CD14-positive monocyte (primary cell): ENCODE measurements around the gene RNF151. TPM values are rescaled to one million over a fixed set of nuclear protein-coding genes. Genes with fewer than 3 reads are reported as not detected.
A peak's percentile ranks its signal among the peaks of the same experiment; 100 is the strongest.

ENCODE experiments used
- DNase-seq, 3 donors: peaks; one replicate each; pipeline ENCODE4 v3.0.0-alpha.2; 2011 to 2022
- H2AFZ ChIP-seq: 2 replicates; pipeline ENCODE4 v1.6.0; 2012; ENCODE audit warnings: mild to moderate bottlenecking, low read depth, low read length, inconsistent platforms; ENCODE audit not compliant: insufficient read depth, poor library complexity, severe bottlenecking
- H3K27ac ChIP-seq, 2 donors: 1 replicate in 1 of 2; 2 replicates in 1 of 2; pipeline ENCODE4 v1.5.1; 2012 to 2013; ENCODE audit warnings: low read length in 2 of 2, control low read depth in 1 of 2, inconsistent platforms in 1 of 2, low read depth in 1 of 2, mild to moderate bottlenecking in 1 of 2
- H3K27me3 ChIP-seq, 2 donors: one replicate each; pipeline versions ENCODE4 v1.6.0 to v1.6.1; 2011 to 2013; ENCODE audit warnings: low read length in 2 of 2; ENCODE audit not compliant: control insufficient read depth in 2 of 2, insufficient read depth in 2 of 2
- H3K36me3 ChIP-seq, 2 donors: replicated peaks in 1 of 2; 1 replicate in 1 of 2; 2 replicates in 1 of 2; pipeline versions ENCODE4 v1.5.1 to v1.6.1; 2012 to 2013; ENCODE audit warnings: low read length in 2 of 2, control low read depth in 1 of 2, inconsistent platforms in 1 of 2, mild to moderate bottlenecking in 1 of 2; ENCODE audit not compliant: insufficient read depth in 2 of 2, control insufficient read depth in 1 of 2
- H3K4me1 ChIP-seq, 2 donors: 1 replicate in 1 of 2; 2 replicates in 1 of 2; pipeline versions ENCODE4 v1.5.1 to v1.6.1; 2012 to 2013; ENCODE audit warnings: low read length in 2 of 2, control low read depth in 1 of 2, inconsistent platforms in 1 of 2, mild to moderate bottlenecking in 1 of 2, moderate library complexity in 1 of 2; ENCODE audit not compliant: insufficient read depth in 2 of 2, control insufficient read depth in 1 of 2
- H3K4me2 ChIP-seq: replicated peaks from 2 replicates; pipeline ENCODE3; 2012; ENCODE audit warnings: low read length, moderate library complexity, mild to moderate bottlenecking; ENCODE audit not compliant: poor library complexity, severe bottlenecking; ENCODE audit errors: extremely low read depth
- H3K4me3 ChIP-seq, 3 experiments: fragments of 200-600 bp in 1 of 3; sonication (generic) in 1 of 3; replicated peaks in 1 of 3; 1 replicate in 2 of 3; 2 replicates in 1 of 3; pipeline ENCODE4 v1.5.1; 2011 to 2013; ENCODE audit warnings: low read length in 3 of 3, mild to moderate bottlenecking in 3 of 3, control low read depth in 2 of 3, low read depth in 2 of 3, inconsistent platforms in 1 of 3, moderate library complexity in 1 of 3
- H3K79me2 ChIP-seq: 2 replicates; pipeline ENCODE4 v1.6.0; 2012; ENCODE audit warnings: mild to moderate bottlenecking, control low read depth, inconsistent platforms, low read length, moderate library complexity; ENCODE audit not compliant: insufficient read depth
- H3K9ac ChIP-seq: 2 replicates; pipeline ENCODE4 v1.6.0; 2017; ENCODE audit warnings: low read length, mild to moderate bottlenecking; ENCODE audit not compliant: insufficient read depth, poor library complexity, severe bottlenecking
- H3K9me3 ChIP-seq, 2 donors: replicated peaks in 1 of 2; 1 replicate in 1 of 2; 2 replicates in 1 of 2; pipeline versions ENCODE4 v1.5.1 to v1.6.1; 2012 to 2013; ENCODE audit warnings: low read length in 2 of 2, control low read depth in 1 of 2; ENCODE audit not compliant: control insufficient read depth in 1 of 2, insufficient read depth in 1 of 2
- H4K20me1 ChIP-seq: 2 replicates; pipeline ENCODE4 v1.6.0; 2012; ENCODE audit warnings: mild to moderate bottlenecking, low read length, control low read depth, moderate library complexity; ENCODE audit not compliant: insufficient read depth
- H3K27ac Mint-ChIP-seq, 7 donors: one replicate each; pipeline ENCODE4 v1.8.0; 2020; ENCODE audit warnings: mild to moderate bottlenecking in 7 of 7, mixed read lengths in 7 of 7, moderate library complexity in 6 of 7, inconsistent platforms in 2 of 7
- H3K27me3 Mint-ChIP-seq, 3 donors: one replicate each; pipeline ENCODE4 v1.8.0; 2021 to 2022; ENCODE audit warnings: low read depth in 3 of 3, mild to moderate bottlenecking in 3 of 3, mixed read lengths in 3 of 3, moderate library complexity in 3 of 3, inconsistent platforms in 1 of 3
- H3K36me3 Mint-ChIP-seq, 2 donors: one replicate each; pipeline ENCODE4 v1.8.0; 2020; ENCODE audit warnings: mixed read lengths in 2 of 2, inconsistent platforms in 1 of 2, mild to moderate bottlenecking in 1 of 2
- H3K4me1 Mint-ChIP-seq: one replicate; pipeline ENCODE4 v1.8.0; 2020; ENCODE audit warnings: mild to moderate bottlenecking, mixed read lengths
- H3K4me3 Mint-ChIP-seq, 2 donors: one replicate each; pipeline ENCODE4 v1.8.0; 2020; ENCODE audit warnings: mild to moderate bottlenecking in 2 of 2, mixed read lengths in 2 of 2, moderate library complexity in 1 of 2
- H3K9me3 Mint-ChIP-seq, 7 donors: one replicate each; pipeline ENCODE4 v1.8.0; 2020 to 2022; ENCODE audit warnings: mixed read lengths in 7 of 7, mild to moderate bottlenecking in 6 of 7, moderate library complexity in 6 of 7, inconsistent platforms in 2 of 7
- CTCF ChIP-seq: fragments of 200-600 bp; IDR thresholded peaks from one replicate; pipeline ENCODE4 v1.8.0; 2022; ENCODE audit warnings: antibody characterized with exemption, mild to moderate bottlenecking
- WGBS: methylation state at CpG from one replicate; pipeline ENCODE4 v1.1.5; 2013; ENCODE audit warnings: missing lambda C conversion rate; ENCODE audit not compliant: insufficient coverage; 5-methylcytosine and 5-hydroxymethylcytosine counted together
- intact Hi-C, 2 donors: fragments of 100-400 bp; cut with micrococcal nuclease; formaldehyde crosslinking; loops; one replicate each; pipeline versions ENCODE4 v1.15.0 to v1.15.1; 2023
- polyA plus RNA-seq, 3 donors: library from polyadenylated mRNA; depleted of rRNA in 1 of 3; unstranded in 2 of 3; stranded (reverse) in 1 of 3; fragments of 300-500 nt in 2 of 3; fragments of >200 nt in 1 of 3; fragmentation: Illumina TruSeq in 2 of 3; gene quantifications; 1 replicate in 2 of 3; 2 replicates in 1 of 3; pipeline ENCODE4 v1.2.3, GENCODE V29; 2012 to 2021

The RNF151 gene
- polyA plus RNA-seq, 3 donors = not detected

GRCh38 chr16:1963806-1964505, 2.7 kb upstream of the RNF151 start:
- H3K4me2 ChIP-seq = peak overlapping the region; percentile 84
- TF ChIP-seq CTCF = no peak
- WGBS = 13% methylated on average over 27 of the region's 44 CpGs
- H3K27ac ChIP-seq = peak overlapping the region; percentile 93
- peaks cover 0 to under 1% (median 0%) of the 10 kb centered on the region in 7 donors for H3K9me3 Mint-ChIP-seq
- peaks cover 35% of the 10 kb centered on the region for H4K20me1 ChIP-seq
- H2AFZ ChIP-seq = peak overlapping the region; percentile 75
- peaks cover 21% of the 10 kb centered on the region in 2 donors for H3K36me3 ChIP-seq
- peak overlapping the region; percentile 79 to 95 (median 93) for H3K27ac Mint-ChIP-seq
- peaks cover 0 to 2% (median 2%) of the 10 kb centered on the region in 3 donors for H3K27me3 Mint-ChIP-seq
- H3K9ac ChIP-seq = peak overlapping the region; percentile 95
- intact Hi-C loops = no loop called here
- no peak for DNase-seq
- no peaks in the 10 kb centered on the region for H3K27me3 ChIP-seq
- H3K36me3 Mint-ChIP-seq = peaks cover 24 to 30% of the 10 kb centered on the region in 2 donors
- no peaks in the 10 kb centered on the region for H3K9me3 ChIP-seq
- H3K4me3 Mint-ChIP-seq = peak overlapping the region; percentile 89 to 94
- peaks cover 36 to 48% of the 10 kb centered on the region in 2 donors for H3K4me1 ChIP-seq
- peaks cover 52% of the 10 kb centered on the region for H3K79me2 ChIP-seq
- H3K4me1 Mint-ChIP-seq = peaks cover 41% of the 10 kb centered on the region
- H3K4me3 ChIP-seq = peak overlapping the region; percentile 55 to 91 (median 82)

- under 1% methylated on average over 90 of the region's 97 CpGs for WGBS
- Mint-ChIP-seq H3K36me3 (peaks cover 24 to 30% of the 10 kb centered on the region in 2 donors), H3K27ac (peak within 1 kb of the TSS; percentile 93 to 97 (median 95)), H3K9me3 (peaks cover 0 to 2% (median 0%) of the 10 kb centered on the region in 7 donors), H3K4me1 (peaks cover 38% of the 10 kb centered on the region), H3K4me3 (peak within 1 kb of the TSS; percentile 89 to 94), H3K27me3 (peaks cover 0 to 2% (median 0%) of the 10 kb centered on the region in 3 donors)
- peak within 1 kb of the TSS; percentile 84 for H3K4me2 ChIP-seq
- H3K4me1 ChIP-seq = peaks cover 34 to 40% of the 10 kb centered on the region in 2 donors
- no peaks in the 10 kb centered on the region for H3K9me3 ChIP-seq
- peak; percentile 98 to 100 (median 99) for DNase-seq
- intact Hi-C loops = no loop called here
- no peaks in the 10 kb centered on the region for H3K27me3 ChIP-seq
- peaks cover 21% of the 10 kb centered on the region in 2 donors for H3K36me3 ChIP-seq
- peaks cover 35% of the 10 kb centered on the region for H4K20me1 ChIP-seq
- H3K4me3 ChIP-seq = peak within 1 kb of the TSS; percentile 55 to 91 (median 82)
- H3K27ac ChIP-seq = peak within 1 kb of the TSS; percentile 93
- peaks cover 47% of the 10 kb centered on the region for H3K79me2 ChIP-seq
- TF ChIP-seq CTCF = no peak
- peak within 1 kb of the TSS; percentile 95 for H3K9ac ChIP-seq
- peak within 1 kb of the TSS; percentile 75 for H2AFZ ChIP-seq
These were observed 1.9 kb upstream of the RNF151 start, which contains the start of gene RPS2 for GRCh38 chr16:1964506-1965395. Gene RPS2 (minus strand): TSS chr16:1964826. CDS start chr16:1964625, 201 bp downstream.
